ENCODE results near the gene CDC73.

DNA sequence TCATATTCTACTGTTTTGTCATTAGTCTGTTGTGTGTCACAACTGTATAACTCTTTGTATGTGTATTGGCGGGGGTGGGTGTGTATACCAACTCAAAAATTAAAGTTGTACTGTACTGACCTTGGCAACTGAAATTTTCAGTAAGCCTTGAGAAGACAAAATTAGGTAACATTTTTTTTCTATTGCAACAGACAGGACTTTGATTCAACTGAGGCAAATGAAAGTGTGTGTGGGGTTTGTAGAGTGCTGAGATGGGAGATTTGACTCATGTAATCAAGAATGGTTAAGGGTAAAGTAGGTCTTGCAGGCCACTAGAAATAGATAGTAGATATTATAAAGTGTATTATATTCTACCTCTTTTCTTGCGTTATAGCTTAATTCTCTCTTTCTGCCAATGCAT, 79.2 kb downstream of the CDC73 start:
- no peak for TF ChIP-seq POLR2AphosphoS5 (IDR thresholded peaks at IDR 0.05; ENCODE audit: low read length)
- TF ChIP-seq CTCF (IDR thresholded peaks at IDR 0.05 in 2 of 3, conservative IDR thresholded peaks at IDR 0.05 in 1 of 3; ENCODE audit: control insufficient read depth in 2 of 3, extremely low read depth in 1 of 3, insufficient read depth in 1 of 3, low read depth in 3 of 3, low read length in 3 of 3), result no peak
- no peak for TF ChIP-seq POLR2A (IDR thresholded peaks at IDR 0.05; ENCODE audit: low read depth, low read length)
- no peak for TF ChIP-seq YBX1 (IDR thresholded peaks at IDR 0.05)
- TF ChIP-seq MXI1 (IDR thresholded peaks at IDR 0.05; ENCODE audit: low read depth, low read length), result no peak
- no peak for TF ChIP-seq TCF7 (IDR thresholded peaks at IDR 0.05; ENCODE audit: borderline replicate concordance)
- TF ChIP-seq RB1 (IDR thresholded peaks at IDR 0.05; ENCODE audit: borderline replicate concordance), result no peak
- TF ChIP-seq BHLHE40 (IDR thresholded peaks at IDR 0.05; ENCODE audit: borderline replicate concordance in 1 of 2, low read depth in 2 of 2, low read length in 1 of 2), result no peak
- TF ChIP-seq NR2C1 (IDR thresholded peaks at IDR 0.05), result no peak
- no peak for TF ChIP-seq GABPA (IDR thresholded peaks at IDR 0.05; ENCODE audit: low read depth)
